NCI-H774 (cell line): ENCODE data around the gene NKIRAS1.
"Not testable (repeated sequence)": the region's sequence is repeated elsewhere in the genome, so short reads cannot be mapped to it uniquely, and the experiment has no call there.

Experiments used
- DNase-seq: peaks from one replicate; lab custom pipeline; 2025; lab: John Stamatoyannopoulos, UW

NKIRAS1 gene

GRCh38 chr3:23904545-23904944, 12.2 kb downstream of the NKIRAS1 start:
- no peak for DNase-seq

GRCh38 chr3:23900744-23901143, 16.0 kb downstream of the NKIRAS1 start:
- DNase-seq = no peak

DNA sequence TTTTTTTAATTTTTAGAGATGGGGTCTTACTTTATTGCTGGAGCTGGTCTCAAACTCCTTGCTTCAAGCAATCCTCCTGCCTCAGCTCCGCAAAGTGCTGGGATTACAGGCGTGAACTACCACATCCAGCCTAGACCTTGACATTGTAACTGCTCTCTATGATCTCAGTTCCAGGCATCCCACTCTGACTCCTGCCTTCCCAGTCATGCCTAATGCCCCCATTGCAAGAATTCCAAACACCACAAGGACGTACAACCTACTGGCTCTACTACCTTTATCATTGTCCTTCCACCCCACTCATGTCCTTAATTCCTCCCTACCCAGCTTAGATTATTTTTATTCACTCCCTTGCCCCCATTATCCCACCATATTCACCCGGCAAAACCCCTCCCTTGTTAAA, 21.6 kb downstream of the NKIRAS1 start:
- no peak for DNase-seq

GRCh38 chr3:23894254-23895061, 22.3 kb downstream of the NKIRAS1 start:
- no peak for DNase-seq

DNA sequence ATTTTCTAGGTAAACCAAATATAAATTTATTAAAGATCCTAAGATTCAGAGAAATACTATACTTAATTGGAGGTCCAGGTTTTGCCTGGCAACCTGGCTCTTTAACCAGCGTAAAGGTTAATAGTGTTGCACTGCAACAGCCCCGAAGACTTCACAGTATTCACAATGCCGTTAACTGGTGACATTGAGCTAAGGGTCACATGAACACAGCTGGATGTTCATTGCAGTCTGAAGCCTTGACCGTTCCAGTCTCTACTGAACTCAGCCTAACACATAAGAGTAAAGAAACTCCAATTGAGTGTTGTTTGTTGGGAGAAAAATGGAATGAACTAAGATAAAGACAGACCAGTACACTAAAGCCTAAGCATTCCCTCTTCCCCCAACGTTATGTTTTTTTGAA, 26.8 kb downstream of the NKIRAS1 start:
- DNase-seq = no peak

DNA sequence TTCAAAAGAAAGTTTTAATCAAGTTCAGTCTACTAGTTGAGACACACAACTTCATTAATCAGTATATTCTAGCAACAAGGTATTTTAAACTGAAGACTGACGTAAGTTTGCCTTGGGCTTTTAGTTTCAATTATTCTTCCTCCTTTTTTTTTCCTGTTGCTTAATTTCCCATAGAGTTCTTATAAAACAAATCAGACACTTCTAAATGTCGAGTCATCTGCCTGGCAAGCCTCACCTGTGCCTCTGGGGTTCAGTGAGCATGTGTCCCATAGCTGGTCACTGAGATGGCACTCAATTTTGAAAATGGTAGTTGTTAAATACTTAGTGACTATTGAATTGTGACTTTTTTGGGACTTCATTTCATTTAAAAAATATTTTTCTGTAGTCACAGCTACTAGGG, 27.4 kb downstream of the NKIRAS1 start:
- DNase-seq = no peak

DNA sequence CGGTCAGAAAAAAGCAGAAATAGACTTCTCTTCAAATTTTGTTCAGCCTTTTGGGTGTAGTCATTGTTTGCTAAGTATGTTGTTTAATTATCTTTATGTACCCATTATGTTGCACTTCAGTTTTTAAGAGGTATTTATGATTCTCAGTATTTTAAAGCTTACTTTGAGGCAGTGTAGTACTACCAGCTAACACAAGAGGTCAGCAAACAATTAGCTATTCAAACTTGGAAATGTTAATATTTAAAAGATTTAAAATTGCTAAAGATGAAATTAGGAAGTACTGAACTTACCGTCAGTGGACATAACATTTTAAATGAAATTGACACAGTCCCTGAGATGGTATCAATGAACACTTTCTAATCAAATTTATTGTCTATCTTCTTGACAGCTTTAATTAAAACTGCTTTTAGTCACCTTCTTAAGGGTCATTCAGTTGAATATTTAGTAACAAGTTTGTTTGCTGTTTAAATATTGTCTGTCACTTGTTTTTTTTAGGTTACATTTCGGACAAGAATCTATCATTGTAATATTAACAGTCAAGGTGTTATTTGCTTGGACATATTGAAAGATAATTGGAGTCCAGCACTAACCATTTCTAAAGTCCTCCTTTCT, 28.1 kb downstream of the NKIRAS1 start:
- no peak for DNase-seq

DNA sequence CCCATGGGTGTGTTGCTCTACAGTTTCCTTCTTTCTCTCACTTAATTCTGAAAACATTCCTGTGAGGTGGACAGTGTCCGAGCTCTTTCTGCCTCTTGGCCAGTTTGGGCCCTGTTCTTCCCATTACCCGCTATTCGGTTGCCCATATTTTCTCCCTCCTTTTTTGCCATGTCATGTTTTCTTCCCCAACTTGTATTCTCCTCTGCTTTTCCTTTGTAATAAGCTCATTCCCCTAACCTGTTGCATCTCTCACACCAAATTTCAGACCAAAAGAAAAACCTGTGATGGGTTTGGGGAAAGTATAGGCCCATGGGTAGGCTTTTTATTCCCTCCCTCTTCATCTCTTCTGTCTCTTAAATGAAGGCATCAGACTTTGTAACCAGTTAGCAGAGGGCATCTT, 30.5 kb downstream of the NKIRAS1 start:
- DNase-seq = no peak

DNA sequence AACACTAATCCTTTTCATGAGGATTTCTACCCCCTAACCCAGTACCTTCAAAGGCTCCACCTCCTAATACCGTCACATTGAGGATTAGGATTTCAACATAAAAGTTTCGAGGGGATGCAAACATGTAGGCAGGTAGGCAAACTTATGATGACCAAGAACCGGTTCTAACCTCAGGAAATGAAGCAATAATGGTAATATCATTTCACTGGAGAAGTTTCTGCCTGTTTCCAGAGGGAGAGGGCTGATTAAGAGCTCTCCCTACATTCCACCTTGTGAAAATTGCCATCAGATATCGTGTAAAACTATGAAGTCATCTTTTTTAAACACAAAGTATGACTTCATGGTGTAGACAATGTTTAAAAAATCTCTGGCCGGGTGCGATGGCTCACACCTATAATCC, 31.6 kb downstream of the NKIRAS1 start:
- DNase-seq = no peak

GRCh38 chr3:23884481-23884880, 32.3 kb downstream of the NKIRAS1 start:
- DNase-seq = no peak

DNA sequence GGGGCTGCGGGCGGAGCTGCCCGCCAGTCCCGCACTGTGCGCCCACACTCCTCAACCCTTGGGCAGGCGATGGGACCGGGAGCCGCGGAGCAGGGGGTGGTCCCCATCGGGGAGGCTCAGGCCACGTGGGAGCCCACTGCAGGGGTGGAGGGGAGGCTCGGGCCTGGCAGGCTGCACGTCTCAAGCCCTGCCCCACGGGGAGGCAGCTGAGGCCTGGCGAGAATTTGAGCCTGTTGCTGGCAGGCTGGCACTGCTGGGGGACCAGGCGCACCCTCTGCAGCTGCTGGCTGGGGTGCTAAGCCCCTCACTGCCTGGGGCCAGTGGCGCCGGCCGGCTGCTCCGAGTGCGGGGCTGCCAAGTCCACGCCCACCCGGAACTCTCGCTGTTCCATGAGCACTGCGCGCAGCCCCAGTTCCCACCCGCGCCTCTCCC, 34.3 kb downstream of the NKIRAS1 start:
- DNase-seq = no peak

DNA sequence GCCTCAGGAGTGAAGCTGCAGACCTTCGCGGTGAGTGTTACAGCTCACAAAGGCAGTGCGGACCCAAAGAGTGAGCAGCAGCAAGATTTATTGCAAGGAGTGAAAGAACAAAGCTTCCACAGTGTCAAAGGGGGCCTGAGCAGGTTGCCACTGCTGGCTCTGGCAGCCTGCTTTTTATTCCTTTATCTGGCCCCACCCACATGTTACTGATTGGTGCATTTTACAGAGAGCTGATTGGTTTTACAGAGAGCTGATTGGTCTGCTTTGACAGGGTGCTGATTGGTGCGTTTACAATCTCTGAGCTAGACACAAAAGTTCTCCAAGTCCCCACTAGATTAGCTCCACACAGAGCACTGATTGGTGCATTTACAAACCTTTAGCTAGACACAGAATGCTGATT, 34.8 kb downstream of the NKIRAS1 start:
- not testable (repeated sequence) for DNase-seq

GRCh38 chr3:23880703-23881339, 36.0 kb downstream of the NKIRAS1 start:
- no peak for DNase-seq

DNA sequence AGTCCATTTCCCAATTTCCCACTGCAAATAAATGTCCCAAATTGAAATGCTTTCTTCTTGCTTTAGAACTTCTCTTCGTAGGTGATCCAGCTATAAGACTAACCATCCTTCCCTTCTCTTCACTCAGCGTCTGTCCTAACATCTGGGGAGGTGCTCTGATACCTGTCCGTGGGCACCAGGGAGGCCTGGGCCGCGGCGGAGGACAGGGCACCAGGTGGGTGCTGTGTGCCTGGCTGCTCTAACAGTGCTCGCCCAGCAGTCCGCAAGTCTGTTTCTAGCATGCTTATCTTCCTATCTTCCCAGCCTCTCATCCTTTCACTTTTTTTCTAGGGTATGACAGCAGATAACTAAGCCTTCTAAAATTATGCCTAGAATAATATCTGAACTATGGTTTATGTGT, 37.3 kb downstream of the NKIRAS1 start:
- DNase-seq = no peak

DNA sequence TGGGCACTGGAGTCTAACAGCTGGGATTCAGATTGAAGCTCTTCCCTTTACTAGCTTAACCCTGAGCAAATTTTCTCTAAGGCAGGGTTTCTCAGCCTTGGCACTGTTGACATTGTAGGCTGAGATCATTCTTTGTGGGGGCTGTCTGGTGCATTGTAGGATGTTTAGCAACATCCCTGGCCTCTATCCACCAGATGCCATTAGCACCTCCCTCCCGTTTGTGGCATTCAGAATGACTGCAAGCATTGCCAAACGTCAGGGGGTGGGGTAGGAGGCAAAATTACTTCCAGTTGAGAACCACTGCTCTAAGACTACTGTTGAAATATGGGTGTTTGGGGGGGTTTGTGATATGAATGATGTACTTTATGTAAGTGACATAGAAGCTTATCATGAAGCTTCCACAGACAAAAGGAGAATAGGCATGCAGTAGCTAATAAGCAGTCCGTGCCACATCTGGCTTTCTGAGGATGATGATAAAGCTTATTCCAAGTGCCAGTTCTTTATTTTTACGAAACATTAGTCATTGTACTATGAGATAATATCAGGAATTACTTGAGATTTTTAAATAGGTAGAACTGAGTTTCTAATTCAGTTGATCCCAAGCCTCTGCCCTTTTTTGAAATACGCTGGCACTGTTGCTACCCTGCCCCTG, 39.3 kb downstream of the NKIRAS1 start:
- no peak for DNase-seq

DNA sequence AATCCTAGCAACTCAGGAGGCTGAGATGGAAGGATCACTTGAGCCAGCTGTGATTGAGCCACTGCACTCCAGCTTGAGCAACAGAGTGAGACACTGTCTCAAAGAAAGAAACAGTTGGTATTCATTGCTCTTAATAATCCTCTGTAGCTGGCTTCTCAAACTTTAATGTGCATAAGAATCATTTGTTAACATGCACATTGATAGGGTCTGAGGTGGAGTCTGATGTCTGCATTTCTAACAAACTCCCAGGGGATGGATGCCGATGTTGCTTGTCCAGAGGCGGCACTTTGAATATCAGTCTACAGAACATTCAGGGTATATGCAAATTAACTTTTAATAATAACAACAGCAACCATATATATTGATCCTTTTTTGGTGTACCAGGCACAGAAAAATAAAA, 39.9 kb downstream of the NKIRAS1 start:
- no peak for DNase-seq

DNA sequence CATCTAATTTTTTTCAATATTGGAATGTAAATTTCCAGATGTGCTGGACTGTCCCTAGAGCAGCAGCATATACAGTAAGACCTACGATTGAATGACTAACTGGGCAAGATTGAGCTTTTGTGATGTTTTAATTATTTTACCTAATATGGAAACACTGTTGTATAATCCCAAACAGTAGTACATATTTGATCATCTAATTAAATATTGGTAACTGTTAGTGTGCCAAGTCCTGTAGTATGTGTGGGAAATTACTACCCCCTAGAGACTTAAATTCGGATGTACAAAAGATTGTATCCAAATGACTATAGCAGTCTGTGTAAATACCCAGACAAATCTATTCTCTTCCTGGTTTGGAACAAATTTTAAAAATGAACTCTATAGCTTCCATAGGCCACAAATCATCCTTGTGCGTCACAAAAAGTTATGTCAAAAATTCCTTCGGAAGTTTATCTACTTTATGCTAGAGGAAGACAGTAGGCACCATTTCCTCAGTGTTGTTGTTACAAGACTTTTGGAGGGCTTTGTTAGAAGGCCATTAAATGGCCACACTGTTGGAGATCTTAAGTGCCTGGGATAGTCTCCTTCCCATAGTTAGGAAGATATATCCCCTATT, 41.6 kb downstream of the NKIRAS1 start:
- no peak for DNase-seq

DNA sequence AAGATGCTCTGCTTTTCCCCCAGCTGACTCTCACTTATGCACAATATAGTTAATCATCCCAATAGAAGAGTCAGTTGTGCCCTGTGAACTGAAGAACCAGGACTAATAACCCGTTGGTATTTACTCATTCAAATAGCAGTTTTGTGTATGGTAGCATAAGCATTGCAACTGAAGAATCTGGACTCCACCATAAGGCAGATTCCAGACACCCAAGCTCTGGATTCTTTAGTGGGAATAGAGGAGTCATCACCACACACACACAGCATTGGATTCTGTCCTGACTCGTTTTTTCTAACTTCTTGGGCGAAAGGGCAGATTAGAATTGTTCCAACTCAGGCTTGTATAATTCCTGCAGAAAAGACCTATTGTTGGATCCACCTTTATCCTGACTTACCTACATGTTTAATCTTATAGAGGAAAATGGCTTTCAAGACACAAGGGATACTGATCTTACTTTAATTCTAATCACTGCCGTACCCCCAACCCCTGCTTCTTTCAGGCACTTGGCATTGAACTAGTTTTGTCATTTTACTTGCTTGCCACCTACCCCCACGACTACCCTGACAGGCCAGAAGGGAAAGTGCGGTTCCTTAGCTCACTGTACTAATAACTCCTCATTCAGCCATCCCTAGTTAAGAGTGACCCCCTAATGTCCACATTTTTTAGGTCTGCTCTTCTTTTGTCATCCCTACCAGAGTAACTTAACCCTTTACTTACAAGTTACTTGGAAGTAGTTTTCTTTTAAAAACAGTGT, 42.3 kb downstream of the NKIRAS1 start:
- DNase-seq = no peak

GRCh38 chr3:23873941-23874340, 42.8 kb downstream of the NKIRAS1 start:
- DNase-seq = no peak

- no peak for DNase-seq
Measured at GRCh38 chr3:23872330-23872729, 44.5 kb downstream of the NKIRAS1 start.

- not testable (repeated sequence) for DNase-seq
Measured at GRCh38 chr3:23871361-23871760, 45.4 kb downstream of the NKIRAS1 start.

DNA sequence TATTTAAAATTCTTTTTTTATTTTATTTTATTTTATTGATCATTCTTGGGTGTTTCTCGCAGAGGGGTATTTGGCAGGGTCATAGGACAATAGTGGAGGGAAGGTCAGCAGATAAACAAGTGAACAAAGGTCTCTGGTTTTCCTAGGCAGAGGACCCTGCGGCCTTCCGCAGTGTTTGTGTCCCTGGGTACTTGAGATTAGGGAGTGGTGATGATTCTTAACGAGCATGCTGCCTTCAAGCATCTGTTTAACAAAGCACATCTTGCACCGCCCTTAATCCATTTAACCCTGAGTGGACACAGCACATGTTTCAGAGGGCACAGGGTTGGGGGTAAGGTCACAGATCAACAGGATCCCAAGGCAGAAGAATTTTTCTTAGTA, 46.1 kb downstream of the NKIRAS1 start:
- not testable (repeated sequence) for DNase-seq
